SK-N-SH (cell line): ENCODE data around the gene RAB12.

ENCODE experiments used
- EP300 ChIP-seq, 2 experiments: IDR thresholded peaks; 2 replicates each; pipeline versions ENCODE4 v1.4.0 to v1.6.1; 2012; ENCODE audit warnings: borderline replicate concordance in 1 of 2, low read depth in 1 of 2, low read length in 1 of 2
- GABPA ChIP-seq: IDR thresholded peaks from 2 replicates; pipeline ENCODE4 v1.4.0; 2012; ENCODE audit warnings: low read depth, mild to moderate bottlenecking
- MEF2A ChIP-seq: IDR thresholded peaks from 2 replicates; pipeline ENCODE4 v1.4.0; 2012; ENCODE audit warnings: low read depth, borderline replicate concordance
- NRF1 ChIP-seq: IDR thresholded peaks from 2 replicates; pipeline ENCODE4 v1.6.1; 2012; ENCODE audit warnings: low read depth, mild to moderate bottlenecking, low read length
- RXRA ChIP-seq: IDR thresholded peaks from 2 replicates; pipeline ENCODE4 v1.4.0; 2012; ENCODE audit warnings: low read depth, mild to moderate bottlenecking, borderline replicate concordance
- TF ChIP-seq, protein P1 (sequence below): fragments of 200-600 bp; sonication (generic); IDR thresholded peaks from 2 replicates; pipeline ENCODE4 v1.6.1; 2017; ENCODE audit warnings: antibody characterized with exemption, mild to moderate bottlenecking, moderate library complexity

DNA sequence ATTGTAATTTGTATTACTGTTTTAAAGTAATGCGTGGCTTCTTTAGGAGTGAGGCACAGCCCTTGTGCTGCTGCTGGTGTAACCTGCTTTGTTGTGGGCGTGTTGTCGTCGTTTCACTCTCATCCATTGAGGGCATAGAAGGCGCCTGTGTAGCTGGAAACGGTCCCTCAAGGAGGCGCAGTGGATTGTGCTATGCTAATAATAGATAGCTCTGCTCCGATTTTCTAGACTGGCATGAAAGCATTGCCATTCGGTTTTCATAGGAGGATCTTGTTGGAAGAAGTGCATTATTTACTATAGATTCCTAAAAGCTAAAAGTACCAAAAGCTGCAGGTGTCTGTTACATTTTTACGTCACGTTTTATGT lies 17.9 kb downstream of the RAB12 start:
- TF ChIP-seq, protein P1, sequence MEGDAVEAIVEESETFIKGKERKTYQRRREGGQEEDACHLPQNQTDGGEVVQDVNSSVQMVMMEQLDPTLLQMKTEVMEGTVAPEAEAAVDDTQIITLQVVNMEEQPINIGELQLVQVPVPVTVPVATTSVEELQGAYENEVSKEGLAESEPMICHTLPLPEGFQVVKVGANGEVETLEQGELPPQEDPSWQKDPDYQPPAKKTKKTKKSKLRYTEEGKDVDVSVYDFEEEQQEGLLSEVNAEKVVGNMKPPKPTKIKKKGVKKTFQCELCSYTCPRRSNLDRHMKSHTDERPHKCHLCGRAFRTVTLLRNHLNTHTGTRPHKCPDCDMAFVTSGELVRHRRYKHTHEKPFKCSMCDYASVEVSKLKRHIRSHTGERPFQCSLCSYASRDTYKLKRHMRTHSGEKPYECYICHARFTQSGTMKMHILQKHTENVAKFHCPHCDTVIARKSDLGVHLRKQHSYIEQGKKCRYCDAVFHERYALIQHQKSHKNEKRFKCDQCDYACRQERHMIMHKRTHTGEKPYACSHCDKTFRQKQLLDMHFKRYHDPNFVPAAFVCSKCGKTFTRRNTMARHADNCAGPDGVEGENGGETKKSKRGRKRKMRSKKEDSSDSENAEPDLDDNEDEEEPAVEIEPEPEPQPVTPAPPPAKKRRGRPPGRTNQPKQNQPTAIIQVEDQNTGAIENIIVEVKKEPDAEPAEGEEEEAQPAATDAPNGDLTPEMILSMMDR, result no peak
- TF ChIP-seq RXRA (no peak), NRF1 (no peak), GABPA (no peak), MEF2A (no peak), EP300 (IDR thresholded peaks at IDR 0.05; ENCODE audit: borderline replicate concordance in 1 of 2, low read depth in 1 of 2, low read length in 1 of 2) (no peak)
